Posterior vena cava (tissue), 2 donors: ENCODE results near the gene PTPRE. TPM values are rescaled to one million over a fixed set of nuclear protein-coding genes. Genes with fewer than 3 reads are reported as not detected.

Experiments
- DNase-seq: peaks from one replicate; pipeline ENCODE4 v3.0.0-alpha.2; 2020; ENCODE audit warnings: low spot score
- intact Hi-C, 2 donors: fragments of 100-400 bp; cut with DNase I; formaldehyde crosslinking; loops; one replicate each; pipeline versions ENCODE4 v1.14.1 to v1.14.2; 2022 to 2023
- total RNA-seq, 2 donors: library from RNA; stranded (reverse); fragmentation: NEBNext Ultra II Directional; extraction: Animal tissue kit (Norgen Biotek cat#: 25700); gene quantifications; one replicate each; pipeline ENCODE4 v1.2.1, GENCODE V29; 2021
- donor health status: DM: yes; HTN: yes; CAD: no.
- donor health status: DM: yes; HTN: yes; CAD: no.

PTPRE gene
- total RNA-seq, 2 donors from 2014 or later: 22.1 to 37.9 TPM

GRCh38 chr10:127881262-127881661, 25.6 kb upstream of the PTPRE start:
- intact Hi-C loops: no loop called here
- DNase-seq: no peak

DNA sequence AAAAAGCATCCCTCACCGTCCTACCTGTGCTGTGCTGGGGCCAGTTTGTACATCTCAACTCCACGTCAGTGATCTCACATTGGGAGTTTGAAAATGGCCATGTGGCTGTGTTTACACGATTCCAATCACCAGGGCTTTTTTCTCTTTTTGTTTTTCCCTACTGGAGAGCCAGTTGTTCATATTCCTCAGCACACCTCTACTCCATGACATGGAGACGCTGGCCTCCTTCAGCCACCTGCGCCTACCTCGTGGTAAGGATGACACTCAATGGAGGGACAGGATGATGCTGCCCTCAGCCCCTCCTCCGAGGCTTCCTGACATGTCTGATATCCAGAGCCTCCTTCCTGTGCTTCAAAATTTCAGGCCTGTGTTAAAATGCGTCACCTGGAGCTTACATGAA, 24.5 kb upstream of the PTPRE start:
- no peak for DNase-seq
- intact Hi-C loops: no loop called here

DNA sequence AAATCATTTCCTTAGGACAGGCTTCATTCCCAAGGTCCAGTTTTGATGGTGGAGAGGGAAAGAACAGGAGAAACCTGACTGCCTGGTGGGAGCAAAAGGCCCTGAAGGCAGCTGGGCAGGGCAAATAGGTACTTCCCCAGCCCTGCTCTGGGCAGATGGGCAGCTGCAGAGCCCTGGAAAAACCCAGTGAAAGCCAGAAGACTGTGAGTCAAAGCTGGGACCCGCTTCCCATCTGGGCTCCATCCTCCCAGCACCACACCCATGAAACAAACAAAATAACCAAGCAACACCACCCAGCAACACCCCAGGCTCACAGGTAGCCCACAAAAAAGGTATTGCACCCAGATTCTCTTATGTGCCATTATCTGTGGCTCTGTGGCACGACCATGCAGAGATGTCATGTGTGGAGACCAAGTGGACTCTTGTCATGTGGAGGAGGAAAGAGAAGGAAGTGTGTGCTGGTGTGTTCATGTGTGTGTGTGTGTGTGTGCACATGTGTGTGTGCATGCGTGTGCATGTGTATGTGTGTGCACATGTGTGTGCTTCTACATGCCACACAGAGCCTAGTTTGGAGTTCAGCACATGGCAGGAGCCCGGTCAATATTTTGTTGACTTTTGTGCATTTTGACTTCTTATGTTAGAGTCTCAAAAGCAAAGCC, 24.0 kb upstream of the PTPRE start:
- intact Hi-C loops: no loop called here
- DNase-seq: no peak

GRCh38 chr10:127883516-127883915, 23.4 kb upstream of the PTPRE start:
- no peak for DNase-seq
- intact Hi-C loops: no loop called here

DNA sequence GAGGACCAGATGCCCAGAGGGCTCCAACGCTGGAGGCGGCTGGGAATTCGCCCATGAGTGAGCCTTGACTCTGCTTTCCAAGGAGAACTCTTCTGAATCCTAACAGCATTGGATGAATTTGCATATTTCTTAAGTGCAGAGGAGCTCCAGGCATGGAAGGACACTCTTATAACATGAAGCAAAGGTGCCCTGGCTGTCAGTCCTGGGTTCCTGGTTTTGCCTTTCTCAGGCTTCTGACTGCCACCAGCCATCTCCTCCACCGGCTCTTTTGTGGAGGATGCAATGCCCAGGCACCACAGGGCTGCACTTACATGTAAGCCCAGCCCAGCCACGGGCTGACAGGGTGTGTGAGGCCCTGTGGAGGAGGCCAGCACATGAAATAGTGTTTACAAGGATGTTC, 22.4 kb upstream of the PTPRE start:
- intact Hi-C loops: no loop called here
- no peak for DNase-seq

GRCh38 chr10:127886371-127887051, 20.4 kb upstream of the PTPRE start:
- DNase-seq: no peak
- intact Hi-C loops: no loop called here

GRCh38 chr10:127887541-127888415, 19.1 kb upstream of the PTPRE start:
- DNase-seq: no peak
- intact Hi-C loops: no loop called here

DNA sequence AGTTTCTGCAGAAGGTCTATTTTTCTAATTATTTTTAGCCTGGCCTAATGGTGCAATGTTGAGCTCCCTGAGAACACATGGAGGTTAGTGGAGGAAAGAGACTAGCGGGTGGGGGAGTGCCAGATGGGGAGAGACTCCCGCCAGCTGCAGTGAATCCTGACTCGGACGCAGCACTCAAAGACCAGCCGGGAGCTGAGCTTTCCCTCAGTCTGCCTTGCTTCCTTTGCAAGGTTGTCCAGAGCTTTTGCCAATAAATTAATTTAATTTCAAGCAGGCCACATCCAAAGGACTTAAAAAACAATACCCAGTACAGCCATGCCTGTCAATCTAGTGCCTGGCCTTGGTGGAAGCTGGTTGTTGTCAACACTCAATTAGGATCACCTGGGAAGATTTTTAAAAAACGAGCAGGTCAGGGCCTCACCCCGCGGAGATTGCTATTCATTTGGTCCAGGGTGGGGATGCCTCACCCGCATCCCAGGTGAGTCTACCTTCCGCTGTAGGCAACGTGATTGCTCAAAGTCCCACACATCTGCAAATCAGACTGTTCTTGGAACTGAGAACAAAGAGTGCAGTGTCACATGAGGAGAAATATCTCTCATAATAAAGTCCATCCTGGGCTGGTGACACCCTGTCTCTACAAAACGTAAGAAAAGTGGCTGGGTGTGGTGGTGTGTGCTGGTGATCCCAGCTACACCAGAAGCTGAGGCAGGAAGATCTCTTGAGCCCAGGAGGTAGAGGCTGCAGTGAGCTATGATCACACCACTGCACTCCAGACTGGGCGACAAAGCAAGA, 18.2 kb upstream of the PTPRE start:
- no peak for DNase-seq
- intact Hi-C loops: no loop called here

- no peak for DNase-seq
- intact Hi-C loops: no loop called here
These were observed 17.2 kb upstream of the PTPRE start for GRCh38 chr10:127889605-127890195.

DNA sequence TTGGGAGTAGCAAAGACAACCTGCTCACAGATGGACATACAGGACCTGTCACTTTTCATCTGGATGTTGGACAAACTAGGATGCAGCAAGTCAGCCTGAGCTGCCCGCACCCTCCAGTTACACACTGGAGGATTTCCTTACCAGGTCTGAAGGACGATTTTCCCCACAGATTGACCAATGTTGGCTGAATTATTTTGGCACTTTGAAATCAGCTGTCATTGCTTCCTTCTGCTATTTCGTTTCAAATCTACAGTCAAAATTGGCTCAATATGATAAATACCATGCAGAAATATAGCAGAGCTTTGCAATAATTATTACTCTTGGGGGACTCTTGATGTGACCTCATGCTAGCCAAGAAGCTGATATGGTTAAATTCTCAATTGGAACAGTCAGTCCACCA, 16.7 kb upstream of the PTPRE start:
- DNase-seq: no peak
- intact Hi-C loops: no loop called here

GRCh38 chr10:127890832-127891334, 16.0 kb upstream of the PTPRE start:
- intact Hi-C loops: no loop called here
- no peak for DNase-seq

DNA sequence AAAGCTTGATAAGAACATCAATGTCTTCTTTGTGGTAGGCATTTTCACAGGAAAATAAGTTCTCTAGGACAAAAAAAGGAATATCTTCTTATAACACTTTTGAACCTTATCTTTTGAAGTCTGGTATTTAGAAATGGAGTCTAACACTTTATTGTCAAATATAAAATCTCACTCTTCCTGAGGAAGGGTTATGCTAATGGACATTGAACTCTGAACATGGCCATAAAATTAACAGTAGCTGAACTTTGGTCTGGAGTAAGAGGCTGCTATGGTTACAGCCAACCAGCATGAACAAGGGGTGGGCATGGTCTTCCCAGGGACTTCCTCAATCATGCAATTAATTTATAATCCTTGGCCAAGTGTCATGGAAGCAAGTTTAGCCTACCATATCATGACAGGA, 14.2 kb upstream of the PTPRE start, which contains the start of gene CLRN3:
Gene CLRN3, minus strand, starts transcription at position 199 of the 400 bp plus-strand sequence. Its CDS starts 157 bp downstream, at position 42.
- intact Hi-C loops: no loop called here
- no peak for DNase-seq

GRCh38 chr10:127894146-127894545, 12.8 kb upstream of the PTPRE start:
- DNase-seq: no peak
- intact Hi-C loops: no loop called here

- intact Hi-C loops: no loop called here
- no peak for DNase-seq
These were observed 10.3 kb upstream of the PTPRE start for GRCh38 chr10:127896590-127896989.

- intact Hi-C loops: no loop called here
- DNase-seq: no peak
These were observed 9.7 kb upstream of the PTPRE start for GRCh38 chr10:127897177-127897576.

- intact Hi-C loops: loop anchor here in 1 of 2 donors (5.0 kb wide), 1 partner anchor 1333 kb away; no protein-coding TSS in a partner anchor
- DNase-seq: no peak
These were observed 7.0 kb upstream of the PTPRE start for GRCh38 chr10:127899766-127900387.

DNA sequence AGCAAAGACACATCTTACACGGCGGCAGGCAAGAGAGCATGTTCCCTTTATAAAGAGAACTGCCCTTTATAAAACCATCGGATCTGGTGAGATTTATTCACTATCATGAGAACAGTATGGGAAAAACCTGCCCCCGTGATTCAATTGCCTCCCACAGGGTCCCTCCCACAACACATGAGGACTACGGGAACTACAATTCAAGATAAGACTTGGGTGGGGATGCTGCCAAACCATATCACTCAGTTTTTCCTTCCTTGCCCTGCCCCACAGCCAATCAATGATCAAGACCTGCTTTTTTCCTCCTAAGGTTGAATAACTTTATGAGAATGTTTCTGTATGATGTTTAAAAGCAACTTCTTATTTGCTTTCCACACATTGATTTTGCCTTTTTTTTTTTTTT, 3.1 kb upstream of the PTPRE start:
- intact Hi-C loops: loop anchor here in 1 of 2 donors (5.0 kb wide), 1 partner anchor 1336 kb away; no protein-coding TSS in a partner anchor
- no peak for DNase-seq

GRCh38 chr10:127904311-127905000, 2.4 kb upstream of the PTPRE start:
- no peak for DNase-seq
- intact Hi-C loops: loop anchor here in 1 of 2 donors (5.0 kb wide), 1 partner anchor 1337 kb away; no protein-coding TSS in a partner anchor
